GM12878 (cell line): ENCODE data around the gene GGCX. TPM values are rescaled to one million over a fixed set of nuclear protein-coding genes. Genes with fewer than 3 reads are reported as not detected.

Source experiments
- ATAC-seq: fragments of 200-7000 bp; cut with Tn5 transposase; 3 replicates; pipeline ENCODE4 v1.9.1; 2020; ENCODE audit warnings: mild to moderate bottlenecking, moderate library complexity
- BruUV-seq: library from RNA; stranded (reverse); fragments of 400-500 nt; replicated peaks from 2 replicates; lab custom pipeline; 2021; lab: Mats Ljungman, UMichigan
- CTCF ChIA-PET: fragments of 300-600 bp; sonication (Branson Sonifier 250); formaldehyde crosslinking; extraction: SDS; loops from one replicate; lab custom pipeline; 2021; ENCODE audit warnings: inconsistent platforms; lab: Yijun Ruan, JAX
- POLR2A ChIA-PET: fragments of 350-600 bp; formaldehyde crosslinking; extraction: SDS; loops from one replicate; lab custom pipeline; 2021; ENCODE audit warnings: inconsistent platforms; lab: Charles Lee
- RAD21 ChIA-PET: fragments of 300-600 bp; sonication (Branson Sonifier 250); formaldehyde crosslinking; loops from one replicate; lab custom pipeline; 2023; ENCODE audit warnings: antibody characterized with exemption; ENCODE audit not compliant: unreplicated experiment; lab: Charles Lee
- SMC1A ChIA-PET: fragments of 300-600 bp; sonication (Branson Sonifier 250); formaldehyde crosslinking; loops from one replicate; lab custom pipeline; 2023; ENCODE audit not compliant: unreplicated experiment, uncharacterized antibody; lab: Charles Lee
- DNase-seq: peaks from one replicate; pipeline ENCODE4 v3.0.0-alpha.2; 2011; ENCODE audit warnings: low read depth, low spot score
- FAIRE-seq: peaks from 3 replicates; lab custom pipeline; 2011; peaks lifted over from hg19 to GRCh38; lab: Jason Lieb, UNC
- H2AFZ ChIP-seq: 2 replicates; pipeline ENCODE4 v1.6.0; 2011; ENCODE audit warnings: low read depth, low read length, control low read depth; ENCODE audit not compliant: control insufficient read depth
- H3K27ac ChIP-seq: 2 replicates; pipeline ENCODE4 v1.5.1; 2011; ENCODE audit warnings: control low read depth; ENCODE audit not compliant: control insufficient read depth, insufficient read depth
- H3K27me3 ChIP-seq, 2 experiments: replicated peaks in 1 of 2; 2 replicates each; pipeline versions ENCODE4 v1.6.0 to v1.6.1; 2011; ENCODE audit warnings: low read length in 1 of 2; ENCODE audit not compliant: control insufficient read depth in 2 of 2, insufficient read depth in 2 of 2
- H3K36me3 ChIP-seq, 2 experiments: 2 replicates each; pipeline ENCODE4 v1.5.1; 2011; ENCODE audit warnings: low read length in 1 of 2; ENCODE audit not compliant: control insufficient read depth in 2 of 2, insufficient read depth in 2 of 2
- H3K4me1 ChIP-seq: 2 replicates; pipeline ENCODE4 v1.6.1; 2011; ENCODE audit warnings: mild to moderate bottlenecking, low read length, moderate library complexity, mixed read lengths; ENCODE audit not compliant: control insufficient read depth, insufficient read depth
- H3K4me2 ChIP-seq: 2 replicates; pipeline ENCODE4 v1.6.0; 2011; ENCODE audit warnings: control low read depth; ENCODE audit not compliant: control insufficient read depth, insufficient read depth
- H3K4me3 ChIP-seq: fragments of 200-600 bp; sonication (generic); 2 replicates; pipeline ENCODE4 v1.5.1; 2016
- H3K79me2 ChIP-seq: 2 replicates; pipeline ENCODE4 v1.6.0; 2011; ENCODE audit warnings: low read length; ENCODE audit not compliant: control insufficient read depth, insufficient read depth
- H3K9ac ChIP-seq: 2 replicates; pipeline ENCODE4 v1.8.0; 2011; ENCODE audit warnings: low read length, control low read depth, mixed read lengths; ENCODE audit not compliant: control insufficient read depth, insufficient read depth
- H3K9me3 ChIP-seq: replicated peaks from 3 replicates; pipeline ENCODE4 v1.5.1; 2011; ENCODE audit warnings: mild to moderate bottlenecking, low read length; ENCODE audit not compliant: control insufficient read depth, insufficient read depth
- H4K20me1 ChIP-seq: 2 replicates; pipeline ENCODE4 v1.6.0; 2011; ENCODE audit not compliant: control insufficient read depth, insufficient read depth
- CHD1 ChIP-seq: IDR thresholded peaks from 2 replicates; pipeline ENCODE4 v1.6.1; 2012; ENCODE audit warnings: low read depth, low read length, improper control_type of control experiment
- CHD4 ChIP-seq: fragments of 200-600 bp; sonication (generic); IDR thresholded peaks from 2 replicates; pipeline ENCODE4 v1.6.1; 2016; ENCODE audit warnings: mild to moderate bottlenecking
- EED ChIP-seq: sonication (generic); IDR thresholded peaks from 2 replicates; pipeline ENCODE4 v1.6.1; 2016; ENCODE audit warnings: antibody characterized with exemption, low read depth
- GABPA ChIP-seq: IDR thresholded peaks from 2 replicates; pipeline ENCODE4 v1.6.1; 2014; ENCODE audit warnings: antibody characterized with exemption, low read depth, mild to moderate bottlenecking, inconsistent platforms
- KAT2A ChIP-seq: conservative IDR thresholded peaks from 2 replicates; pipeline ENCODE4 v1.6.1; 2011; ENCODE audit warnings: low read depth, low read length; ENCODE audit not compliant: control insufficient read depth
- MEF2B ChIP-seq: fragments of 450-650 bp; IDR thresholded peaks from 2 replicates; pipeline ENCODE4 v1.6.1; 2018; ENCODE audit warnings: mild to moderate bottlenecking, moderate library complexity; ENCODE audit not compliant: partially characterized antibody, poor library complexity, severe bottlenecking
- PML ChIP-seq: IDR thresholded peaks from 2 replicates; pipeline ENCODE4 v1.6.1; 2012; ENCODE audit warnings: low read length, inconsistent platforms
- RAD21 ChIP-seq: IDR thresholded peaks from 2 replicates; pipeline ENCODE4 v1.6.1; 2011; ENCODE audit warnings: mild to moderate bottlenecking, low read depth, low read length, moderate library complexity; ENCODE audit not compliant: insufficient read depth
- RFX5 ChIP-seq: IDR thresholded peaks from 2 replicates; pipeline ENCODE4 v1.6.1; 2011; ENCODE audit warnings: low read depth, low read length, improper control_type of control experiment
- TCF3 ChIP-seq: IDR thresholded peaks from 2 replicates; pipeline ENCODE4 v1.6.1; 2012; ENCODE audit warnings: low read depth, mild to moderate bottlenecking, low read length, borderline replicate concordance; ENCODE audit not compliant: insufficient read depth
- TCF7 ChIP-seq: IDR thresholded peaks from 2 replicates; pipeline ENCODE4 v1.6.1; 2014; ENCODE audit warnings: antibody characterized with exemption, borderline replicate concordance
- YBX1 ChIP-seq: fragments of 450-650 bp; IDR thresholded peaks from 2 replicates; pipeline ENCODE4 v1.6.1; 2016; ENCODE audit warnings: antibody characterized with exemption
- ZNF24 ChIP-seq: fragments of 450-650 bp; IDR thresholded peaks from 2 replicates; pipeline ENCODE4 v1.6.1; 2017; ENCODE audit warnings: antibody characterized with exemption, mild to moderate bottlenecking
- ZNF622 ChIP-seq: fragments of 450-650 bp; IDR thresholded peaks from 2 replicates; pipeline ENCODE4 v1.6.1; 2017; ENCODE audit warnings: mild to moderate bottlenecking, inconsistent platforms
- WGBS: methylation state at CpG from one replicate; pipeline ENCODE4 v1.1.6; 2016; ENCODE audit warnings: low lambda C conversion rate; ENCODE audit not compliant: insufficient replicate concordance, insufficient coverage; ENCODE audit errors: missing lambda C conversion rate; 5-methylcytosine and 5-hydroxymethylcytosine counted together
- in situ Hi-C: fragments of 300-500 bp; cut with MboI; formaldehyde crosslinking; loops from 9 replicates; pipeline ENCODE4 v1.14.3; 2018; ENCODE audit warnings: mixed read lengths
- intact Hi-C: fragments of 100-400 bp; cut with micrococcal nuclease; formaldehyde crosslinking; loops from one replicate; pipeline ENCODE4 v1.14.2; 2022; ENCODE audit not compliant: unreplicated experiment
- polyA plus RNA-seq, 11 experiments: library from polyadenylated mRNA; depleted of rRNA in 4 of 11; unstranded in 6 of 11; stranded (reverse) in 5 of 11; fragments of >200 nt; fragmentation: Nextera tagmentation in 4 of 11; fragmentation: Illumina TruSeq in 1 of 11; extraction: Ambion mirVana in 4 of 11; extraction: Trizol in 1 of 11; gene quantifications; 1 replicate in 1 of 11; 2 replicates in 10 of 11; pipeline versions ENCODE4 v1.2.1 to v1.2.3, GENCODE V29; 2011 to 2016; ENCODE audit warnings: inconsistent platforms in 2 of 11, missing spikeins in 2 of 11, low read depth in 1 of 11
- total RNA-seq, 4 experiments: library from RNA; depleted of rRNA in 3 of 4; stranded (reverse); fragments of >200 nt in 3 of 4; fragmentation: Illumina TruSeq in 1 of 4; extraction: Trizol in 1 of 4; gene quantifications; 2 replicates each; pipeline versions ENCODE4 v1.2.1 to v1.2.3, GENCODE V29; 2013 to 2021

GGCX gene
- total and polyA plus RNA-seq, 10 of the 15 experiments (the other 5 are each of a cell fraction or from before 2014, with no cell fraction given): 18.1 to 52.7 (median 25.0) TPM

- no peak for ATAC-seq
- CTCF ChIA-PET: interaction anchor here (0.6 to 1.9 kb wide), 4 partner anchors 60 to 1110 kb away, joined by 3 to 6 read pairs (median 4); no protein-coding TSS in a partner anchor
- Histone ChIP-seq H3K4me1 (peaks cover 13% of the 10 kb centered on the region), H2AFZ (peak overlapping the region; percentile 61), H3K4me2 (peak overlapping the region; percentile 85; the same call in 1 of the 2 replicates), H4K20me1 (no peaks in the 10 kb centered on the region), H3K27ac (no peak overlapping the region), H3K4me3 (peak overlapping the region; percentile 77), H3K36me3 (peaks cover 0 to 6% of the 10 kb centered on the region in 2 experiments; a peak in 2 of 4 replicates), H3K27me3 (no peaks in the 10 kb centered on the region; a peak in 1 of 4 replicates), H3K9me3 (no peaks in the 10 kb centered on the region), H3K79me2 (peaks cover 26% of the 10 kb centered on the region), H3K9ac (peak overlapping the region; percentile 82)
- in situ Hi-C loops: no loop called here
- POLR2A ChIA-PET: interaction anchor here (0.6 to 4.6 kb wide), 9 partner anchors 14 to 286 kb away, joined by 3 to 57 read pairs (median 4); partner anchors contain the start of genes ELMOD3, GGCX, RETSAT and RNF181
- no peak for DNase-seq
- SMC1A ChIA-PET: interaction anchor here (0.6 to 4.4 kb wide), 7 partner anchors 10 to 502 kb away, joined by 3 to 20 read pairs (median 6); partner anchors contain the start of genes MAT2A and RNF181
- RAD21 ChIA-PET: interaction anchor here (0.7 to 1.8 kb wide), 3 partner anchors 16 to 92 kb away, joined by 3 to 9 read pairs (median 3); partner anchors contain the start of genes GGCX and RNF181
- WGBS: 40% methylated on average over 2 of the region's 3 CpGs
- peak; percentile 38 for FAIRE-seq
- no TSS peak for BruUV-seq
- no peak for TF ChIP-seq ZNF622
- TF ChIP-seq EED: no peak
- no peak for TF ChIP-seq MEF2B
- TF ChIP-seq CHD4: no peak
- no peak for TF ChIP-seq TCF3
- TF ChIP-seq RFX5: no peak
- no peak for TF ChIP-seq ZNF24
- no peak for TF ChIP-seq YBX1
- intact Hi-C loops: no loop called here
These were observed 15.7 kb upstream of the GGCX start for GRCh38 chr2:85577063-85577385.

GRCh38 chr2:85575739-85576138 lies 14.4 kb upstream of the GGCX start:
- Histone ChIP-seq H3K27me3 (no peaks in the 10 kb centered on the region; a peak in 2 of 4 replicates), H4K20me1 (no peaks in the 10 kb centered on the region), H3K79me2 (peaks cover 26% of the 10 kb centered on the region), H2AFZ (no peak overlapping the region), H3K9me3 (no peaks in the 10 kb centered on the region), H3K4me1 (peaks cover 13% of the 10 kb centered on the region), H3K9ac (no peak overlapping the region), H3K4me2 (no peak overlapping the region), H3K4me3 (no peak overlapping the region), H3K36me3 (no peaks in the 10 kb centered on the region), H3K27ac (no peak overlapping the region)
- ChIA-PET SMC1A (interaction anchor here (0.6 to 4.4 kb wide), 3 partner anchors 9 to 20 kb away, joined by 3 to 20 read pairs (median 3); partner anchors contain the start of gene RNF181), RAD21 (interaction anchor here (0.7 kb wide), 2 partner anchors 25 to 135 kb away, joined by 3 to 4 read pairs; no protein-coding TSS in a partner anchor), CTCF (interaction anchor here (0.6 to 1.2 kb wide), 5 partner anchors 12 to 555 kb away, joined by 3 to 4 read pairs (median 3); partner anchors contain the start of gene MAT2A), POLR2A (no interaction called here)
- TF ChIP-seq TCF7 (no peak), PML (no peak), CHD1 (no peak), KAT2A (no peak), RAD21 (no peak), GABPA (no peak)
- intact Hi-C loops: no loop called here
- WGBS: 81% methylated on average over 8 of the region's 8 CpGs
- FAIRE-seq (no peak), DNase-seq (no peak), ATAC-seq (no peak)
- in situ Hi-C loops: no loop called here
- no TSS peak for BruUV-seq
